ENCODE measurements around the gene IPO5. TPM values are rescaled to one million over a fixed set of nuclear protein-coding genes. Genes with fewer than 3 reads are reported as not detected.

Gene IPO5
- total RNA-seq, 1 donor: 316 TPM

GRCh38 chr13:98022210-98022609, 68.7 kb downstream of the IPO5 start:
- no peaks in the 10 kb centered on the region for H4K20me1 ChIP-seq (ENCODE audit: insufficient read depth, low read length)
- H3K27ac ChIP-seq (ENCODE audit: low read depth, low read length): peak overlapping the region; percentile 71
- peaks cover 10% of the 10 kb centered on the region for H3K4me1 ChIP-seq (ENCODE audit: insufficient read depth, low read length)
- H3K9me3 ChIP-seq (ENCODE audit: low read depth, low read length): no peaks in the 10 kb centered on the region
- no peaks in the 10 kb centered on the region for H3K27me3 ChIP-seq (ENCODE audit: insufficient read depth, low read length)
- peaks cover 61% of the 10 kb centered on the region for H3K36me3 ChIP-seq (ENCODE audit: insufficient read depth, low read length)
- no peak overlapping the region for H2AFZ ChIP-seq (ENCODE audit: low read length)
- TF ChIP-seq CTCF (IDR thresholded peaks at IDR 0.05; ENCODE audit: extremely low read depth, low read depth, low read length): no peak
- peak; percentile 50 for DNase-seq (ENCODE audit: insufficient read length, low spot score, missing footprints)
- no peak overlapping the region for H3K4me3 ChIP-seq (ENCODE audit: insufficient read depth, low read length)
- H3K79me2 ChIP-seq (ENCODE audit: insufficient read depth, low read length): peaks cover 3% of the 10 kb centered on the region
- H3K4me2 ChIP-seq (ENCODE audit: insufficient read depth, low read length): no peak overlapping the region

GRCh38 chr13:98025480-98026025, 72.1 kb downstream of the IPO5 start:
- TF ChIP-seq CTCF (IDR thresholded peaks at IDR 0.05; ENCODE audit: extremely low read depth, low read depth, low read length): no peak
- DNase-seq (ENCODE audit: insufficient read length, low spot score, missing footprints): no peak
- Histone ChIP-seq H3K79me2 (ENCODE audit: insufficient read depth, low read length) (no peaks in the 10 kb centered on the region), H3K4me3 (ENCODE audit: insufficient read depth, low read length) (no peak overlapping the region), H3K27ac (ENCODE audit: low read depth, low read length) (no peak overlapping the region), H3K4me2 (ENCODE audit: insufficient read depth, low read length) (no peak overlapping the region), H4K20me1 (ENCODE audit: insufficient read depth, low read length) (no peaks in the 10 kb centered on the region), H3K27me3 (ENCODE audit: insufficient read depth, low read length) (no peaks in the 10 kb centered on the region), H3K36me3 (ENCODE audit: insufficient read depth, low read length) (peaks cover 29% of the 10 kb centered on the region), H3K9me3 (ENCODE audit: low read depth, low read length) (no peaks in the 10 kb centered on the region), H2AFZ (ENCODE audit: low read length) (no peak overlapping the region), H3K4me1 (ENCODE audit: insufficient read depth, low read length) (peaks cover 10% of the 10 kb centered on the region)

GRCh38 chr13:98026457-98026857, 73.0 kb downstream of the IPO5 start:
- H3K27ac ChIP-seq (ENCODE audit: low read depth, low read length): no peak overlapping the region
- H3K4me1 ChIP-seq (ENCODE audit: insufficient read depth, low read length): peaks cover 10% of the 10 kb centered on the region
- no peak overlapping the region for H3K4me3 ChIP-seq (ENCODE audit: insufficient read depth, low read length)
- H3K9me3 ChIP-seq (ENCODE audit: low read depth, low read length): no peaks in the 10 kb centered on the region
- H3K36me3 ChIP-seq (ENCODE audit: insufficient read depth, low read length): peaks cover 21% of the 10 kb centered on the region
- H2AFZ ChIP-seq (ENCODE audit: low read length): no peak overlapping the region
- no peak overlapping the region for H3K4me2 ChIP-seq (ENCODE audit: insufficient read depth, low read length)
- no peaks in the 10 kb centered on the region for H3K79me2 ChIP-seq (ENCODE audit: insufficient read depth, low read length)
- no peaks in the 10 kb centered on the region for H3K27me3 ChIP-seq (ENCODE audit: insufficient read depth, low read length)
- no peak for TF ChIP-seq CTCF (IDR thresholded peaks at IDR 0.05; ENCODE audit: extremely low read depth, low read depth, low read length)
- no peaks in the 10 kb centered on the region for H4K20me1 ChIP-seq (ENCODE audit: insufficient read depth, low read length)
- no peak for DNase-seq (ENCODE audit: insufficient read length, low spot score, missing footprints)

GRCh38 chr13:98032168-98032567, 78.7 kb downstream of the IPO5 start:
- no peak overlapping the region for H3K4me3 ChIP-seq (ENCODE audit: insufficient read depth, low read length)
- no peaks in the 10 kb centered on the region for H4K20me1 ChIP-seq (ENCODE audit: insufficient read depth, low read length)
- no peaks in the 10 kb centered on the region for H3K9me3 ChIP-seq (ENCODE audit: low read depth, low read length)
- H3K36me3 ChIP-seq (ENCODE audit: insufficient read depth, low read length): no peaks in the 10 kb centered on the region
- TF ChIP-seq CTCF (IDR thresholded peaks at IDR 0.05; ENCODE audit: extremely low read depth, low read depth, low read length): no peak
- H2AFZ ChIP-seq (ENCODE audit: low read length): no peak overlapping the region
- H3K79me2 ChIP-seq (ENCODE audit: insufficient read depth, low read length): no peaks in the 10 kb centered on the region
- peaks cover 3% of the 10 kb centered on the region for H3K4me1 ChIP-seq (ENCODE audit: insufficient read depth, low read length)
- no peak overlapping the region for H3K27ac ChIP-seq (ENCODE audit: low read depth, low read length)
- H3K27me3 ChIP-seq (ENCODE audit: insufficient read depth, low read length): no peaks in the 10 kb centered on the region
- H3K4me2 ChIP-seq (ENCODE audit: insufficient read depth, low read length): no peak overlapping the region
- no peak for DNase-seq (ENCODE audit: insufficient read length, low spot score, missing footprints)

Data from osteoblast (primary cell).